GF-D8 (cell line): ENCODE data around the gene P4HA3.

Source experiments
- DNase-seq: peaks from one replicate; lab custom pipeline; 2025; lab: John Stamatoyannopoulos, UW

The P4HA3 gene

GRCh38 chr11:74316772-74317505 is 5.5 kb upstream of the P4HA3 start:
- no peak for DNase-seq

DNA sequence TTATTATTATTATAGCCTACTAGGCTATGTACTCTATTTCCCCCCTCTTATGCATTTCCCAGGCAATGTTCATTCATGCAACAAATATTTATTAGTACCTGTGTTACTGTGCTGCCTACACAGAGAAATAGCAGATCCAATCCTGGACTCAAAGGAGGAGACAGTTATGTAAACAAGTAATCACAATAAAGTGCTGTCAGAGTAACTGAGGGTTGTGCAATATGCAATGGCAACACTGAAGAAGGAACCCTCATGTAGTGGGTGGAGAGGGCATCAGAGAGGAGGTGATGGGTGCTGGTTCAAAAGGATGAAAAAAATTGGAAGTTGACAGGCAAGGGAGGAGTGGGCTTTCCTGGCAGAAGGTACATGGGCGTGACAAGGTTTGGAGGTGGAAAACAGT is 886 bp upstream of the P4HA3 start:
- DNase-seq, result no peak

DNA sequence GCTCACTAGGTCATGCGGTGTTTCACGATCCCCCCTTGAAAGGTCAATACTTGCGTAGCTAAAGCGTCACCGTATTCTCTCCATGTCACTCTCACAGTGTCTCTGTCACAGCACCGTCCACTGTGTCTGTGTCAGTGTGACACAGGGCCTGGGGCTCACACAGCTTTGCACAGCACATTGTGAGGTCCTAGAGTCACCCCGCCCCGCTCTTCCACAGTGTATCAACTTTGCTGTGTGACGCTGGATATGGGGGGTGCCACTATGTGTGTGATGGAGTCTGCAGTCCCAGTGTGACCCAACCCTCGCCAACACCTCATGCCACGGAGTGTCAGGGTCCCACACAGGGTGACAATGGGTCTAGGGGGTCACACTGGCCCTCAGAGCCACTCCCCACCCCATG is 583 bp downstream of the P4HA3 start:
- DNase-seq, result no peak

- DNase-seq, result no peak
These were observed 4.0 kb downstream of the P4HA3 start for GRCh38 chr11:74307434-74307833.

DNA sequence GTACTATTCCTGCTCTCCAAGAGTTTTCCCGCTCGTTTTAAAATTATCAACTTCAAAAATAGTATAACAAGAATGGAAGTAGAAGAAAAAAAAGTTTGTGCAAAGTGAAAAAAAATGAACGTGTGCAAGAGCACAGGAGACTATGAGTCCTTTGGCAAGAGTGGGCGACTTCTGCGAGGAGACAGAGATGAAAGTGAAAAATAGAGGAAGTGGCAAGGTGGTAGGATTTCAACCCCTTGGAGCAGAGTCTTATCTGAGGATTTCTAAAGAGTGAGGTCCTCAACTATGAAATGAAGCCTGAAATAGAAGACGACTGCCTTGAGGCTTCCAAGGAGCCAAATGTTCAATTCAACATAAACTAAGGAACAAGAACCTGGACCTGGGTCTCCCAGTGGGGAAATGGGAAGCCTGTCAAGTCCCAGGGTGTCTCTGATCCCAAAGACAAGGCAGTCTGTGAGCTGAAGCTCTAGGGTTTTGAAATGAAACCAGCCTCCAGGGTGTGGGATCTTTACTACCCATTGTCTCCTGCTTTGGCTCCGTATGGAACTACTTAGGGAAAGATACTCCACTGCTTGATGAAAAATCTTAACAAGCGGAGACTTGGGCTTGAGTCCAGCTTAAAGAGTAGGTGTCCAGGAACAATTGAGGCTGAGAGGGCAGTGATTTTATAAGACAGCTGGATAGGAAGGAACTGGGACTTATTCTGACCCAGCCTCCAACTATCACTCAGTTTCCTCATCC is 4.8 kb downstream of the P4HA3 start:
- DNase-seq, result no peak

GRCh38 chr11:74299015-74299414 is 12.4 kb downstream of the P4HA3 start:
- no peak for DNase-seq

GRCh38 chr11:74297484-74297883 is 14.0 kb downstream of the P4HA3 start:
- no peak for DNase-seq

DNA sequence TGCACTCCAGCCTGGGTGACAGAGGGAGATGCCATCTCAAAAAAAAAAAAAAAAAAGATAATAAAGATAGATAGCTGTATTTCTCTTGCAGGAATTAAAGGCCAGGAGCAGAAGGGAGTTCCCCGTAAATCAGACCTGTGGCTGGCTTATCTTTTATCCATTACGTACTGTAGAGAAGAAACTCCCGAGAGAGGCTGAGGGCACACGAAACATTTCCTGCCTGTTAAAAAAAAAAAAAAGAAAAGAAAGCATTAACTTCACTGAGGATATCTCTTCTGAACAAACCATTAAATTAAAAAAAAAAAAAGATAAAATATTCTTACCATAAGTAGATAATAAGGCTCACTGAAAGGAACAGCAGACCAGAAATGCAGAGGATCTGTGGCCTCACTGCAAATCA is 22.5 kb downstream of the P4HA3 start:
- no peak for DNase-seq

GRCh38 chr11:74288161-74288560 is 23.3 kb downstream of the P4HA3 start:
- no peak for DNase-seq

DNA sequence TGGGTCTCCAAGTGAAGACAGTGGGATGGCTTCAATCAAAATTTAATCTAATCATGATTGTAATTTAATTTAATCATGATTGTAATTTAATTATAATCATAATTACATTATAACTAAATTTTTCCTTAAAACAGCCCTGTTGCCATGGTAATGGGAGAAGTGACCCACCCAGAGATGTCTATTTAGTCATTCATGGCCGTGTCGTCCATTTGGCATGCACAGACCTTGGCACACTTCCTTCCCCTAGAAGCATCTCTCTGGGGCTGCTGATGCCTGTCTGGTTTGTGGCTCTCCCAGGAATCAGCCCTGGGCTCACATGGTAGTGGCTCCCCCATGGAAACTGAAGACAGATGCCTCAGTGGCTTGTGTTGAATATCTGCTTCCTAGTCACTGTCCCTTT is 27.0 kb downstream of the P4HA3 start:
- DNase-seq, result no peak

GRCh38 chr11:74283580-74284180 is 27.8 kb downstream of the P4HA3 start:
- no peak for DNase-seq

DNA sequence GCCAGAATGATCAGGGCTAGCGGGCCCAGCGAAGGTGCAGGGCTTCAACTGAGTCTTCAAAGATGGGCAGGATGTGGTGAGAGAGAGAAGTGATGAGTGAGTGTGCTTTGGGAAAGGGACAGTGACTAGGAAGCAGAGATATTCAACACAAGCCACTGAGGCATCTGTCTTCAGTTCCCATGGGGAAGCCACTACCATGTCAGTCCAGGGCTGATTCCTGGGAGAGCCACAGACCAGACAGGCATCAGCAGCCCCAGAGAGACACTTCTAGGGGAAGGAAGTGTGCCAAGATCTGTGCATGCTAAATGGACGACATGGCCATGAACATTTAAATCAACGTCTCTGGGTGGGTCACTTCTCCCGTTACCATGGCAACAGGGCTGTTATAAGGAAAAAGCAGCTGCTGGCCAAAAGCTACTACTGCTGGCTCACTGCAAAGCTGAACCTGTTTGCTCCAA is 28.5 kb downstream of the P4HA3 start:
- DNase-seq, result no peak

DNA sequence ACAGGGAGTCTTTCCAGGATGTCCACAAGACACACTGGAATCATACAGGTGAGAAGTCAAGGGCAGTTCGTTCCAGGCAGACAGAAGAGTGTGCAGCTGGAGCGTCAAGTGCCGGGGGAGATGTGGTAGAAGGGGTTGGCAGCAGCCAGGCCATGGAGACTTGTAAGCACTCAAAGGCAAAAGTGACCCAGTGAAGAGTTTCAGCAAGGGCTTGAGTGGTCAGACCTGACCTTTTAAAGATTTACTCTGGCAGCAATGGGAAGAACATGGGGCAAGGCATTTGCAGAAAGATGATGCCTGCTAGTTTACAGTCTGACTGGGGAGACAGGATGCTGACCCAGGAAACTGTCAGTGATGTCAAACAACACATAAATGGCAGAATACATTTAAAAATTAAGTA is 29.0 kb downstream of the P4HA3 start:
- no peak for DNase-seq

DNA sequence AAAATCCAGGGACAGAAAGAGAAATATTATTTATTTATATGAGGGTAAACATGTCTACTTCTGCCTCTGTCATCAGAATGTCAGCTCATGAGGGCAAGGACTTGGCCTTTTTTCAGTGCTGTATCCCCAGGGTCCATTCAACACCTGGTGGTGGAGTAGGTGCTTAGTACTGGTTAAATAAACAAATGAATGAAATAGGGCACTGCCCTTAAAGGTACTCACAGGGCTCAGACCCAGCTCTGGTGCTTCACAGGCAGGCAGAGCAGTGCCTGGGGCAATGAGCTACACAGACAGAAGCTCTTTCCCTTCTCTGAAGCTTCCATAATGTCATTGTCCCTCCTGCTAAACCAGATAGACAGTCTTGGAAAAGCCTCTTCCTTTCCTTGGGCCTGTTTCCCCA is 30.9 kb downstream of the P4HA3 start:
- DNase-seq, result no peak

- DNase-seq, result no peak
These were observed 32.2 kb downstream of the P4HA3 start for GRCh38 chr11:74279256-74279655.

DNA sequence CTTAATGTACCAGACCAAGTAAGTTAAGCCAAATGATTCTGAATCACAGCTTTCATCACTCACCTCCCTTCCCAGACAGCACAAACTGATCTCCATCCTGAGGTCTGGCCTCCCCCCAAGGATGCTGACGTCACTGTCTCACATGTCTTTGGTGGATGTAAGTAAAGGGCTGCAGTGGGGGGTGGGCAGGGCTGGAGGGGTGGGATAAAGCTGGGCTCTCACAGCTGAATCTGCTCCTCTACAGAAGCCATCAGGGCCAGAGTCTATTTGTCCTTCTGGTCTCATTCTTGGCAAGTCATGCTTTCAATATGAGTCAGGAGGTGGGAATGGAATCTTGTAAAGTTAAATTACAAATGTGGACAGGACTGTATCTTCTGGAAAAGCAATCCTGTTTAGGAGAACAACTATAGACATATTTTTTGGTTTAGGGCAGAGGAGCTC is 32.7 kb downstream of the P4HA3 start:
- DNase-seq, result no peak

DNA sequence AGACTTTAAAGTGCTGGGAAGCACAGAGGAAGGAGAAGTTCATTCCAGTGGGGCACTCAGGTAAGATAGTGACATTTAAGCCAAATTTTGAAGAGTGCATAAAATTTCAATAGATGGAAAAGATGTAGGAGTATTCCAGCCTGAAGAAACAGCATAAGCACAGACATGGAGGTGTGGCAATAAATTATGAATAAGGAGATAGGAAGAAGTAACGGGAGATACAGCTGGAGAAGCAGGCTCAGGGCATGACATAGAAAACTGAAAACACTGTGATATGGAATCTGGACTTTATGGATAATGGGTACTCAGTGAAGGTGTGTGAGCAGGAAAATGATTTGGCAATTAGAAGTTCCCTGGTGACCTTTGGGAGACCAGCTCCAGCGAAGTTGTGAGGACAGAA is 33.3 kb downstream of the P4HA3 start:
- DNase-seq, result no peak

DNA sequence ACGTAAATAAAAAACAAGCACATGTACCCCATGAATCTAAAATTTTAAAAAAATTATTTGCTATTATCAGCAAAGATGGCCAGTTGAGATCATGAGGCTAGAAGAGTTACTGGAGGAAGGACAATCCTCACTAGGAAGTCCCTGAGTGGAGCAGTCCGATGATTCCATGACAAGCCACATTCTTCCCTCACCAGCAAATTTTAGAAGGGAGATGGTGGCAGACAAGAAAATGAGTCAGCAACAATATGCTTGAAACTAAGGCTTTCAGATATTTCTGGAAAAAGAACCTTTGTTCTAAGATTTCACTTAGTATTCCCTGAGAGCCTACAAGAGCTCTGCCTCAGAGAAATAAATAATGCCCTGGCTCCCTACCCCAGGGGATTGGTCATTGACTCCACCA is 34.9 kb downstream of the P4HA3 start:
- no peak for DNase-seq

DNA sequence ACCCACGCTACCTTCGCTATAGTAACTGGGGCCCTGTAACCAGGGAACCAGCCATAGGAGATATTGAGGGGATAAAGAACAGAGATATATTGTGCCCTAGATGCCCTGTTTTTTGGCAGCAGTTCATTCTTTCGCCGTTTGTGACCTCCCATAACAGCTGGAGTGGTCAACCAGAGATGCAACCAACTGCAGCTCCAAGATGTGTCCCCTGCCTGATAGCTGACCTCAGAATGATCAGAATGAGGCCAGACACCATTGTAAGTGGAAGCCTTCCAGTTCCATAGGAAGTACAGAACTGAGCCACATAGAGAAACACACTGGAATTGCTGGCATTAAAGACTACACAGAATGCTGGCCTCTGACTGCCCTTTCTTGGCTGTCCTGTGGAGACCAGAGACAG is 39.2 kb downstream of the P4HA3 start:
- no peak for DNase-seq

DNA sequence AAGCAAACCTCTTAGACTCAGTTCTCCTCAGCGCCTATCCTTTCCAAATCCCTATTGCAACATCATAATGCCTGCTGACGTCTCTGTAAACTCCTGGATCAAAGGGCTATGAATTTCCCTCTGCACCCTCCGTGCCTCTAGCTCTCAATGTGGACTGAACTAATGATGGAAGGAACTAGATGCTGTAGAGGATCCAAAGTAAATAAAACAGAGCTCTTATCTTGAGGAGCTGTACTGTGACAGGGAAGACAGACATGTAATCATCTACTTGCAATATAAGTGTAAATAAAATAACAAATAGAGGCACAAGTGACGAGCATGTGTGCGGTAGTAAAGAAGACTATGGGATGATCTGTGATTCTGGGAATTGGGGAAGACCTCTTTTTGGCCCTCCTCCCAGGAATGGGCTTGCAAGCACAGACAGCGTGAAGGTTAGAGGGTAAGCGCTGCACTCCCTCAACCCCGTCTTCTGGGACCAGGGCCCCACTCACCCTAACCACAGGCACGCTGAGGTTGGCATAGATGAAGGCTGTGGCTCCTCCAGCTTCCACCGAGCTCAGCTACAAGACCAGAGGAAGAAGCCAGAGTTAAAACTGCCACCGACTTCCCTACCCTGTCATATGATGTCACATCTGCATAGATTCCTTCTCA is 42.2 kb downstream of the P4HA3 start:
- no peak for DNase-seq

DNA sequence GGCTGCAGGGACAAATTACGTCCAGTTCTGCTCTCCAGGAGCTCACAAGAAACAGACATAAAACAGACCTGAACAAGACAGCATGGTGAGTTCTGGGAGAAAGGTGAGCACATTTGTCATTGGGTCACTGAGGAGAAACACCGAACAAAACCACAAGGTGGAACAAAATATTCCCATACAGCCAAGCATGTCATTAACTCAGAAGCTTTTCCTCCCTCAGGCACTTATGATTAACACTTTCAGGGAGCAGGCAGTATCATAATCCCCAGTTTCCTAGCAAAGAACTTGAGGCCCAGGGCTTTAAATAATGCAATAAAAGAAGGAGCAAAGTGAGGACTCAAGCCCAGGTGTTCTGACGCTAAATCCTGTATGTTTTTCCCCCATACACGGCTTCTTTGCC is 43.0 kb downstream of the P4HA3 start:
- no peak for DNase-seq

- DNase-seq, result no peak
These were observed 44.4 kb downstream of the P4HA3 start for GRCh38 chr11:74267014-74267413.

GRCh38 chr11:74265256-74265655 is 46.2 kb downstream of the P4HA3 start:
- DNase-seq, result no peak
